ENCODE results near the gene HDAC9. TPM values are rescaled to one million over a fixed set of nuclear protein-coding genes. Genes with fewer than 3 reads are reported as not detected.
"Not testable (repeated sequence)": the region's sequence is repeated elsewhere in the genome, so short reads cannot be mapped to it uniquely, and the experiment has no call there.

The HDAC9 gene
- total RNA-seq, 1 experiment from 2014 or later, result 4.3 TPM

- Histone ChIP-seq H3K27me3 (ENCODE audit: insufficient read depth, low read length) (no peaks in the 10 kb centered on the region), H3K4me2 (ENCODE audit: low read length) (no peak overlapping the region), H3K27ac (ENCODE audit: low read depth, low read length) (no peak overlapping the region), H2AFZ (ENCODE audit: low read depth, low read length, poor library complexity, severe bottlenecking) (no peak overlapping the region), H3K36me3 (ENCODE audit: control insufficient read depth in 1 of 2, insufficient read depth in 2 of 2, low read length in 2 of 2) (no peaks in the 10 kb centered on the region), H3K9me2 (ENCODE audit: insufficient read depth) (0 out of 2 replicates have a peak, but pooled peaks cover 3% of the 10 kb centered on the region), H3K79me2 (ENCODE audit: insufficient read depth, low read length) (no peaks in the 10 kb centered on the region), H4K20me1 (ENCODE audit: insufficient read depth) (no peaks in the 10 kb centered on the region), H3K9ac (ENCODE audit: low read length) (no peak overlapping the region), H3K9me3 (ENCODE audit: control insufficient read depth in 1 of 2, insufficient read depth in 1 of 2, low read depth in 1 of 2, low read length in 2 of 2) (no peaks in the 10 kb centered on the region; a peak in 1 of 4 replicates), H3K4me3 (replicated peaks in 1 of 2; ENCODE audit: low read depth in 1 of 2, low read length in 2 of 2) (no peak overlapping the region), H3K4me1 (ENCODE audit: control insufficient read depth in 1 of 2, insufficient read depth in 2 of 2, low read length in 2 of 2) (no peaks in the 10 kb centered on the region)
- ChIA-PET RAD21 (ENCODE audit: low non-redundant PET in 1 of 2, low total read pairs in 2 of 2, uncharacterized antibody in 2 of 2, unreplicated experiment in 2 of 2) (no interaction called here), CTCF (no interaction called here), POLR2A (no interaction called here)
- intact Hi-C loops (cut with micrococcal nuclease), result no loop called here
- ATAC-seq (no peak), DNase-seq (ENCODE audit: low read depth, low spot score) (no peak)
- TF ChIP-seq SP1 (IDR thresholded peaks at IDR 0.05; ENCODE audit: low read depth) (no peak), CEBPB (IDR thresholded peaks at IDR 0.05; ENCODE audit: low read depth) (no peak), TCF7L2 (IDR thresholded peaks at IDR 0.05; ENCODE audit: borderline replicate concordance, extremely low read depth, insufficient read depth, insufficient read length) (no peak), ELF1 (IDR thresholded peaks at IDR 0.05; ENCODE audit: borderline replicate concordance, low read depth) (no peak), EZH2phosphoT487 (IDR thresholded peaks at IDR 0.05; ENCODE audit: borderline replicate concordance) (no peak), CTCF (IDR thresholded peaks at IDR 0.05 in 2 of 3, conservative IDR thresholded peaks at IDR 0.05 in 1 of 3; ENCODE audit: borderline replicate concordance in 1 of 3, insufficient read depth in 1 of 3, low read depth in 2 of 3, low read length in 2 of 3) (no peak), CBX3 (IDR thresholded peaks at IDR 0.05; ENCODE audit: low read depth) (no peak), POLR2AphosphoS5 (IDR thresholded peaks at IDR 0.05; ENCODE audit: low read depth, low read length) (no peak), EGR1 (IDR thresholded peaks at IDR 0.05; ENCODE audit: low read depth) (no peak), SIN3A (IDR thresholded peaks at IDR 0.05; ENCODE audit: low read depth) (no peak), ZNF274 (IDR thresholded peaks at IDR 0.05; ENCODE audit: low read depth, low read length) (no peak), SRF (IDR thresholded peaks at IDR 0.05; ENCODE audit: low read depth) (no peak), EZH2 (IDR thresholded peaks at IDR 0.05) (no peak), JUND (IDR thresholded peaks at IDR 0.05) (no peak)
- TF ChIP-seq, protein P1, sequence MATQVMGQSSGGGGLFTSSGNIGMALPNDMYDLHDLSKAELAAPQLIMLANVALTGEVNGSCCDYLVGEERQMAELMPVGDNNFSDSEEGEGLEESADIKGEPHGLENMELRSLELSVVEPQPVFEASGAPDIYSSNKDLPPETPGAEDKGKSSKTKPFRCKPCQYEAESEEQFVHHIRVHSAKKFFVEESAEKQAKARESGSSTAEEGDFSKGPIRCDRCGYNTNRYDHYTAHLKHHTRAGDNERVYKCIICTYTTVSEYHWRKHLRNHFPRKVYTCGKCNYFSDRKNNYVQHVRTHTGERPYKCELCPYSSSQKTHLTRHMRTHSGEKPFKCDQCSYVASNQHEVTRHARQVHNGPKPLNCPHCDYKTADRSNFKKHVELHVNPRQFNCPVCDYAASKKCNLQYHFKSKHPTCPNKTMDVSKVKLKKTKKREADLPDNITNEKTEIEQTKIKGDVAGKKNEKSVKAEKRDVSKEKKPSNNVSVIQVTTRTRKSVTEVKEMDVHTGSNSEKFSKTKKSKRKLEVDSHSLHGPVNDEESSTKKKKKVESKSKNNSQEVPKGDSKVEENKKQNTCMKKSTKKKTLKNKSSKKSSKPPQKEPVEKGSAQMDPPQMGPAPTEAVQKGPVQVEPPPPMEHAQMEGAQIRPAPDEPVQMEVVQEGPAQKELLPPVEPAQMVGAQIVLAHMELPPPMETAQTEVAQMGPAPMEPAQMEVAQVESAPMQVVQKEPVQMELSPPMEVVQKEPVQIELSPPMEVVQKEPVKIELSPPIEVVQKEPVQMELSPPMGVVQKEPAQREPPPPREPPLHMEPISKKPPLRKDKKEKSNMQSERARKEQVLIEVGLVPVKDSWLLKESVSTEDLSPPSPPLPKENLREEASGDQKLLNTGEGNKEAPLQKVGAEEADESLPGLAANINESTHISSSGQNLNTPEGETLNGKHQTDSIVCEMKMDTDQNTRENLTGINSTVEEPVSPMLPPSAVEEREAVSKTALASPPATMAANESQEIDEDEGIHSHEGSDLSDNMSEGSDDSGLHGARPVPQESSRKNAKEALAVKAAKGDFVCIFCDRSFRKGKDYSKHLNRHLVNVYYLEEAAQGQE (IDR thresholded peaks at IDR 0.05; ENCODE audit: low read depth), result no peak
- BruUV-seq (replicated peaks), result no TSS peak
Measured at GRCh38 chr7:19030281-19030680, 534.7 kb downstream of the HDAC9 start.

DNA sequence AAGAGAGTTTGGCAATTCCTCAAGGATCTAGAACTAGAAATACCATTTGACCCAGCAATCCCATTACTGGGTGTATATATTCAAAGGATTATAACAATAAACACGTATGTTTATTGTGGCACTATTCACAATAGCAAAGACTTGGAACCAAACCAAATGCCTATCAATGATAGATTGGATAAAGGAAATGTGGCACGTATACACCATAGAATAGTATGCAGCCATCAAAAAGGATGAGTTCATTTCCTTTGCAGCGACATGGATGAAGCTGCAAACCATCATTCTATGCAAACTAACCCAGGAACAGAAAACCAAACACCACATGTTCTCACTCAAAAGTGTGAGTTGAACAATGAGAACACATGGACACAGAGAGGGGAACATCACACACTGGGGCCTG lies 537.4 kb downstream of the HDAC9 start:
- CTCF ChIA-PET; H3K36me3 ChIP-seq (ENCODE audit: control insufficient read depth in 1 of 2, insufficient read depth in 2 of 2, low read length in 2 of 2); H3K9me3 ChIP-seq (ENCODE audit: control insufficient read depth in 1 of 2, insufficient read depth in 1 of 2, low read depth in 1 of 2, low read length in 2 of 2); H2AFZ ChIP-seq (ENCODE audit: low read depth, low read length, poor library complexity, severe bottlenecking); H3K4me1 ChIP-seq (ENCODE audit: control insufficient read depth in 1 of 2, insufficient read depth in 2 of 2, low read length in 2 of 2); H3K79me2 ChIP-seq (ENCODE audit: insufficient read depth, low read length); DNase-seq (ENCODE audit: low read depth, low spot score); H3K27ac ChIP-seq (ENCODE audit: low read depth, low read length); intact Hi-C loops (cut with micrococcal nuclease); H4K20me1 ChIP-seq (ENCODE audit: insufficient read depth); H3K9ac ChIP-seq (ENCODE audit: low read length); H3K4me3 ChIP-seq (replicated peaks in 1 of 2; ENCODE audit: low read depth in 1 of 2, low read length in 2 of 2); H3K27me3 ChIP-seq (ENCODE audit: insufficient read depth, low read length); H3K4me2 ChIP-seq (ENCODE audit: low read length); POLR2A ChIA-PET; RAD21 ChIA-PET (ENCODE audit: low non-redundant PET in 1 of 2, low total read pairs in 2 of 2, uncharacterized antibody in 2 of 2, unreplicated experiment in 2 of 2); H3K9me2 ChIP-seq (ENCODE audit: insufficient read depth); ATAC-seq; BruUV-seq (replicated peaks): not testable (repeated sequence)
